GM21786 (cell line): Measurements from ENCODE around the gene DOK6.
"Not testable (repeated sequence)": the region's sequence is repeated elsewhere in the genome, so short reads cannot be mapped to it uniquely, and the experiment has no call there.

Source experiments
- ATAC-seq: cut with Tn5 transposase; IDR thresholded peaks from one replicate; pipeline ENCODE4 v1.9.1; 2021; ENCODE audit not compliant: unreplicated experiment

DOK6 gene

DNA sequence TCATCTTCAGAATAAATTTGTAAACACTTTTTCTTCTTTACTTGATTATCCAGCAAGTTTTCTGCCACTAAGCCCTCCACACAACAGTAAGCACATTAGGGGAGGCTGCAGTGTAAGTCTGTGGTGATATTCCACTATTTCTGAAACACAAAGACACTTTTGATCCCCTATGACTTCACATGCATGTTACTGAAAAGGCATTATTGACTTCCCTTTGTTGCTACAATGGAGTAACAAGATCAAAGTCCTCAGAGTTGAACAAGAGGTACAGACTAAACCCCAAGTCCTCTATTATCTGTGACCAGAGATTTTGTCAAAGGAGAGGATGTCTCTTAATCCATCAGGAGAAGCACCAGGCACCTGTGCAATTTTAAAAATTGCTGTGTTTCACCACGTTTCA is 389.1 kb downstream of the DOK6 start:
- ATAC-seq: no peak

DNA sequence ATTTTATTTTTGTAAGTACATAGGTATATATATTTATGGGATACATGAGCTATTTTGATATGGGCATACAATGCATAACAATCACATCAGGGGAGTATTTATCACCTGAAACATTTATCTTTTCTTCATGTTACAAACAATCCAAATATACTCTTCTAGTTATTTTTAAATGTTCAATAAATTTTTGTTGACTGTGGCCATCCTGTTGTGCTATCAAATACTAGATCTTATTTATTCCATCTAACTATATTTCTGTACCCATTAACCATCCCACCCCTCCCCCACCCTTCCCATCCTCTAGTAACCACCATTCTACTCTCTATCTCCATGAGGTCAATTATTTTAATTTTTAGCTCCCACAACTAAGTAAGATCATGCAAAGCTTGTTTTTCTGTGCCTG is 390.0 kb downstream of the DOK6 start:
- ATAC-seq: no peak

DNA sequence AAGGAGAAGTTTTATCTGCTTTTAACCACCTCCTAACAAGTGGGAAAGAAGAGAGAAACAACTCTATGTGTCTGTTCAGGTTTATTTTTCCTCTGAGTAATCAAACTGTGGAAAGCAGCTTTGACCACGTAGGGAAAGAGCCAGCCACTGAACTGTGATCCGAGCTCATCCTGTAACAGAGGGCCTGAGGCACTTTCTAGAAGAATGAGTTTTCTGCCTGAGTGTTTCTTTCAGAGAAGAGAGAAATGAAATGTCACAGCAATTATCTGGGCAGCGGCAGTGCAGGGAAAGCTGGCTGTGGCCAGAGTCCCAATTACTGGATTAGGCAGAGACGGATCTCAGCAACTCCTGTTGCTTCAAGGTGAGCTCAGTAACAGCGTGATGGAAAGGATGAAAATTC is 395.1 kb downstream of the DOK6 start:
- no peak for ATAC-seq

DNA sequence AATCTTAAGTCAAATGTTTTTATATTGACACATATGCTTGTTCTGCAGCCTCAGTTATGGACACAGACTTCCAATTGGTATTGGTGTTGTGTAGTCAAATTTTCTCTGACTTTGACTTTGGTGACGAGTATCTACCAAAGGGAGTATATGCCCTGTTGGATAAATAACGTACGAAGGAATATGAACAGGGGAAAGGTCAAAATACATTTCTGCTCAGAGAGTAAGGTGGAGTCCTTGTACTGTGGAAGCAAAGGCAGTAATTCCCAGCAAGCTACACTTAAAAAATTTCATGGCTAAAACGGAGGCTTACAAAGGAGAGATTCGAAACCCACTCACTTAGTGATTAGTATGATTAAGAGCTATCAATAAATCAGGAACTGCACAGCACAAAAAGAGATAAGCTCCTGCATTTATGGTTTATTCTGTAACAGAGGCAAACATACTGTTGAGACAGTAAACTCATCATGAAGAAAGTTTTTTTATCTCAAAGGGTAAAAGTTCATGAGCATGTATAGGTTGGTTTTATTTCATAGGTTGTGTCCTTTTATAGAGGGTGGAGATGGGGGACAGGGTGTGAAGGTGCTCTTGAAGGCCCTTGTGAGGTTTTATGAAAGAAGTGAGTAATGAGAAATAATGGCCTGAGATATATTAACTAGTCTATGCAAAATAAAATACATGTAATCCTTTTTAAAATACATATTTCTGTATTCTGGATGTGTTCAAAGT is 404.3 kb downstream of the DOK6 start:
- no peak for ATAC-seq

DNA sequence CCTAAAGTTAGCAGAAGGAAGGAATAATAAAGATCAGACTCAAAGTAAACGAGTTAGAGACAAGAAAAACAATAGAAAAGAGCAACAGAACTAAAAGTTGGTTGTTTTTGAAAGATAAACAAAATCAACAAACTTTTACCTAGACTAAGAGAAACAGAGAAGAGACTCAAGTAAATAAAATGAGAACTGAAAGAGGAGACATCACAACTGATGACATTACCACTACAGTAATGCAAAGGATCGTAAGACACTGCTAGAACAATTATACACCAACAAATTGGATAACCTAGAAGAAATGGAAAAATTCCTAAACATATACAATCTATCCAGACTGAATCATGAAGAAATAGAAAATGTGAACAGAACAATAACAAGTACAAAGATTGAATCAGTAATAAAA is 407.7 kb downstream of the DOK6 start:
- no peak for ATAC-seq

DNA sequence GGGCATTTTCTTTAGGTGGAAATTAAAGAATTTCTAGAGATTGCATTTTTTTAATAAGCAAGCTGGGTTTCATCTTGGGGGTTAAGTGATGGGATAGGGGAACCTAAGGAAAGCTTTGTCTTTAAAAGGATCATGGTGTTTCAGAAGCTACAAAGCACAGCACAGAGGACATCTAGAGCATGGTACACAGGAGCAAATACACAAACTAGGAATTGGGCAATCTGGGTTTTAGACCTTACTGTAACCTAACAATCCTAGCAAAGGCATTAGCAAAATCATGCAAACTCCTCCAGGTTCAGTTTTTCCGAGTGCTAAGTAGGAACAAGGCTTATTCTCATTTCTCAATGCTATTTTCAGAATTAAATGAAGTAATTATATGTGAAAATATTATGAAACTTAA is 412.9 kb downstream of the DOK6 start:
- no peak for ATAC-seq

DNA sequence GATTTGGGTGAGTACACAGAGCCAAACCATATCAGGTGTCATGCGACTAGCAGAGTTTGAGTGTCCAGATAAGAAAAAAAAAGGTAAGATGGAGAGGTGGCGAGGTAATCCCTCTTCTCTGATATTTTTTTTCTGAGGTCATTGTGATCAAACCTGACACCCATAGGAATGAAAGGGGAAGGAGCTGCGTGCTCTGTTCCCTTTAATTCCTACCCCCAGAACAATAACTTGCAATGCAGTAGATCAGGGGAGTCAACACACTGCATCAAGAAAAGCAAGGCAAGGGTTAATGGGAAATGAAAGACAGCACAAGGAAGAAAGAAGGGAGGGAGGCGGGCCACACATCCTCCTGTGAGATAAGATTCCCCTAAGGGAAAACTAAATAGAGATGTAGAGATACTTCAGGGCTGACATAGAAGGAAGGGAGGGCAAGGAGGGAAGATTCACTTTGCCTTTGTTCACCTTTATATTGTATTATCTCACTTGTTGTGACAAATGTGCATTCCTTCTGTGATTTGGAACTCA is 414.2 kb downstream of the DOK6 start:
- no peak for ATAC-seq

DNA sequence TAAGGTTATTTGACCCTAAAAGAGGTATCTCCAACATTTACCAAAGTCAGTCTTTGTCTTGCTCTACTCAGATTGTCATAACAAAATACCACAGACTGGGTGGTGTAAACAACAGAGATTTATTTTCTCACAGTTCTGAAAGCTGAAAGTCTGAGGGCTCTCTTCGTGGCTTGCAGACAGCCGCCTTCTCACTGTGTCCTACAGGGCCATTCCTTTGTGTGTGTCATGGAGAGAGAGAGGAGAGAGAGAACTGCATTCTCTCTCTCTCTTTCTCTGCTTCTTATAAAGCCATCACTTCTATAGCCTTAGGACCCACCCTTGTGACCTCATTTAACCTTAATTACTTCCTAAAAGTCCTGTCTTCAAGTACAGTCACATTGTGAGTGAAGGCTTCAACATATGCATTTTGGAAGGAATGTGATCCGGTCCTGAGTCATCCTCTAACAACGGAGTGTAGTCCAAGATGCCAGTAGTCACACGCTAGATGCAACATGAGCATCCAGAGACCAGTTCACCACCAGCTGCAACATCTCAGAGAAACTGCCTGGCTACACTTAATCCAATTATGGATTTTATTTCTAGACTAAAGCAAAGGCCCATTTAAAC is 416.8 kb downstream of the DOK6 start:
- ATAC-seq: no peak

DNA sequence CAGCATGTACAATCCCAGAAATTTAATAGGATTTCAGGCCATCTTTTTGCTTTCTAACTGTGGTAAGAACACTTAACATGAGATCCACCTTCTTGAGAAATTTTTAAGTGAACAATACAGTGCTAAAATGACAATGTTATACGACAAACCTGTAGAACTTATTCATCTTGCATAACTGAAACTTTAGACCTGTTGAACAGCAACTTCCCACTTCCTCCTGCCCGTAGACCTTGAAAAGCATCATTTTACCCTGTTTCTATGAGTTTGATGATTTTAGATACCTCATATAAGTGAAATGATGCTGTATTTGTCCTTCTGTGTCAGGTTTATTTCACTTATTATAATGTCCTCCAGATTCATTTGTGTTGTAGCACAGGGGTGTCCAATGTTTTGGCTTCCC is 418.8 kb downstream of the DOK6 start:
- ATAC-seq: no peak

DNA sequence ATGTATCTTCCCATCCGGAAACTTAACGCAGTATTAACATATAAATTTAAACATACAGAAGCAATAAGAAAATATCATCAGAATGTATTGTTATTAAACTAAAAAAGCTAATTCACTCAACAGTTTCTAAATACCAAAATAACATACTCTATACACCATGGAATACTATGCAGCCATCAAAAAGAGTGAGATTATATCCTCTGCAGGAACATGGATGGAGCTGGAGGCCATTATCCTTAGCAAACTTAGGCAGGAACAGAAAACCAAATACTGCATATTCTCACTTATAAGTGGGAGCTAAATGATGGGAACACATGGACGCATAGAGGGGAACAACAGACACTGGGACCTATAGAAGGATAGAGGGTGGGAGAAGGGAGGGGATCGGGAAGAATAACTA is 419.9 kb downstream of the DOK6 start:
- ATAC-seq: no peak

DNA sequence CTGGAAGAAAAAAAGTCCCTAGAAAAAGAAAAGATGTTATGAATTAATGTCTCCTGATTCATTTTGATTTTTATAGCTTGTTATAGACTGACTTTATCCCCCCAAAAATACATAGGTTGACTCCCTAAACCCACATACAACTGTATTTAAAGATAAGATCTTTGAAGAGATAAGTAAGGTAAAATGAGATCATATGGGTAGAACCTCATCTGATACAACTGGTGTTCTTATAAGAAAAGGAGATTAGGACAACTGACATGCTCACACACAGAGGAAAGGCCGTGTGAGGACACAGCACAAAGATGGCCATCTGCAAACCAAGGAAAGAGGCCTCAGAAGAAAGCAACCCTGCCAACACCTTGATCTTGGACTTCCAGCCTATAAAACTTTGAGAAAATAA is 429.5 kb downstream of the DOK6 start:
- ATAC-seq: no peak

DNA sequence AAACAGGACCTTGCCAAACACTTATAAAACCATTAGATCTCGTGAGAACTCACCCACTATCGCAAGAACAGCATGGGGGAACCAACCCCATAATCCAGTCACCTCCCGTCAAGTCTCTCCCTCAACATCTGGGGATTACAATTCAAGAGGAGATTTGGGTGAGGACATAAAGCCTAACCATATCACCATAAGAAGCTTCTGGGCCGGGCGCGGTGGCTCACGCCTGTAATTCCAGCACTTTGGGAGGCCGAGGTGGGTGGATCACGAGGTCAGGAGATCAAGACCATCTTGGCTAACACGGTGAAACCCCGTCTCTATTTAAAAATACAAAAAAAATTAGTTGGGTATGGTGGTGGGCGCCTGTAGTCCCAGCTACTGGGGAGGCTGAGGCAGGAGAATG is 434.3 kb downstream of the DOK6 start:
- ATAC-seq: not testable (repeated sequence)

DNA sequence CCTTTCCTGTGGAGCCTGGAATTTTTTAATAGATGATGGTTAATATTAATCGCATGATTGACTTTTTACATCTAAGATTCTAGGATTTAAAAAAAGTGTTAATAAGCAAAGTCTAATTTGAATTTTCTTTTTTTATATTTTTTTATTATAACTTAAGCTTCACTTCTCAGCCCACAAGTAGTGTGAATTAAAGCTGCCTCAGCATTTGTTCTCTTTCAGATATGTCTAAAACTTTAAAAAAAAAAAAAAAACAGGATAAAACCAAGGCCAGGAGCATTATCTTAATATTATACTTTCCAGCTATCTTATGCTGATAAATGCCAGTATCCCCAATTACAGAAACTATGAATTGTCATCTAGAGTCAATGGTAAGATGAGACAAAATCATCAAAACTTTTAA is 437.3 kb downstream of the DOK6 start:
- no peak for ATAC-seq

DNA sequence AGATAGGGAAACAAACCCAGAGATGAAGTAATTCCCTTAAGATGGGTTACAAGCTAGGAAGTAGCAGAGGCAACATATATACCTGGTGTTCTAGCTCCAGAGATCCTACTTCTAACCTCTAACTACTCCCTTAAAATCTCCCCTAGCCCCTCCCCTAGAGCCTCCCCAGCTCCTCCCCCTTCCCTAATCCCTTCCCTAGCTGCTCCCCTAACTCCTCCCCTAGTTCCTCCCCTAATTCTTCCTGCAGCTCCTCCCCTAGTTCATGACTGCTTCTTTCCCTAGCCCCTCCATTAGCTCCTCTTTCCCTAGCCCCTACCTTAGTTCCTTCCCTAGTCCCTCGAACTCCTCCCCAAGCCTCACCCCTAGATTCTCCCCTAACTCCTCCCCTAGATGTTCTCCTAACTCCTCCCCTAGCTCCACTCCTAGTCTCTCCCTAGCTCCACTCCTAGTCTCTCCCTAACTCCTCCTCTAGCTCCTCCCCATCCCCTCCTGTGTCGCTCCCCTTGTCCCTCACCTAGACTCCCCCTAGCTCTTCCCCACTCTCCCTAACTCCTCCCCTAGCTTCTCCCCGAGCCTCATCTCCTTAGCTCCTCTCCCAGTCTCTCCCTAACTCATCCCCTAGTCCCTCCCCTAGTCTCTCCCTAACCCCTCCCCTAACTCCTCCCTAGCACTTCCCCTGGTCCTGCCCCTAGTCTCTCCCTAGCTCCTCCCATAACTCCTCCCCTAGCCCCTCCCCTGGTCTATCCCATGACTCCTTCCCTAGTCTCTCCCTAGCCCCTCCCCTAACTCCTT is 438.1 kb downstream of the DOK6 start:
- no peak for ATAC-seq

DNA sequence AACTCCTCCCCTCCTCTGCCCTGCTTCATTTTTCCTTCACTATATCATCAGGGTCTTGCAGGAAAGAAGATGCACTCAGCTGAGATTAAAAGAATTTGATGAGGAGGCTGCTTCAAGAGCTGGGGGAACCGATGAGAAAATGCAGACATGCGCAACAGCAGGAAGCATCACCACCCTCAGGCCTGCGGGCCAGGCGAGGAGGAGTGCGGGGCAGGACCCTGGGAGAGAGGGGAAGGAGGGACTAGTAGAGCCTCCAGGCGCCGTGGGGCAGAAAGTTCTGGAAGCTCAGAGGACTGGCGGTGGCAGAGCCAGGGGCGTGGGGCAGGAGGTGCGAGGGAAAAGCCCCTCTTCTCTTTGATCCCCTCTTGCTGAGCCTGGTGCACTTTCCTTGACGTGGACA is 438.8 kb downstream of the DOK6 start:
- no peak for ATAC-seq

DNA sequence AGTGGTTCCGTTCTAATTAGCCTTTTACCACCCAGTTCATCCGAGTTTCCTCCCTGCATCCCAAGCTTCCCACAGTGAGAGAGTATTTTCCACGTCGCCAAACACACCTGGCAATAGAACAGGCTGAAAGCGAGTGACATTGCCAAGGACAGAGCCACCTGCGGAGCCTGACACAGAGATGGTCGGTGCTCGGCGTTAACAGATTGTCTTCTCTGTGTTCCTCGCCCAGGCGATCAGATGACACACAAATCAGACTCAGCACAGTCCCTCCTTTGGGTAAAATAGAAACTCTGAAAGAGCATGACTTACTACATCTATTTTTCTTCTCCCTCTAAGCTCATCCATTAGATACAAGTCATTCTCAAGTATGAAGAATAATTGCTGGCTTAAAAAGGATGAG is 439.3 kb downstream of the DOK6 start:
- no peak for ATAC-seq

DNA sequence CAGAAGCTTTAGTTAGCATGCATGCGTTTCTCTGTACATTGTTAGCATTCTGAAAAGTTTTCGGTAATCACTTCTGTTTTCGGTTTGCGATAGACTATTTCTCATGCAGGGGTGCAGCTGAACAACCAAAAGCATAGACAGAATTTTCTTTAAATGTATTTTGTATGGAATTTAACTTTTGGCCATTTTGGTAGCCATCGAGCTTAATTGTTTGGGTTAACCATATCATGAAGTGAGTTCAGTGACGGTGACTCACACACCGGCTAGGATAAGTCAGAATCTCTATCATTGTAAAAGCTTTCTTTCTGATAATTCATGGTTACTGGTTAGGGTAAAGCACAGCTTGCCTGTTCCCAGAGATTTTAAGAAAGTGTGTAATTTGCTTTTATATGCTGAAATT is 439.8 kb downstream of the DOK6 start:
- no peak for ATAC-seq

DNA sequence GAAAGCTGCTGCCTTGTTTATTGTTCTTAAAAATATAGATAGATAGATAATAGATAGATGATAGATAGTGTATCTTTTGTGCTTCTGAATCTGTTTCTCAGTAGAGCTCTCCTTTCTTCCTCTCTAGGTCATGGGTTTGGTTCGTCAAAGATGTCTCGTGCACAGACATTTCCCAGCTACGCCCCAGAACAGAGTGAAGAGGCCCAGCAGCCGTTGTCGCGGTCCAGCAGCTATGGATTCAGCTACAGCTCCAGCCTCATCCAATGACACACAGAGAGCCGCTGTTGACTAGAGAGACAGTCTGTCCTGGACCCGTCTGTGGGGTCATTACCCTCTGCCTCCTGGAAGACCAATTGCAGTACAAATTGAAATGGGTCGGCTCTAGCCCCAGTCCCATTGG is 440.4 kb downstream of the DOK6 start:
- no peak for ATAC-seq

DNA sequence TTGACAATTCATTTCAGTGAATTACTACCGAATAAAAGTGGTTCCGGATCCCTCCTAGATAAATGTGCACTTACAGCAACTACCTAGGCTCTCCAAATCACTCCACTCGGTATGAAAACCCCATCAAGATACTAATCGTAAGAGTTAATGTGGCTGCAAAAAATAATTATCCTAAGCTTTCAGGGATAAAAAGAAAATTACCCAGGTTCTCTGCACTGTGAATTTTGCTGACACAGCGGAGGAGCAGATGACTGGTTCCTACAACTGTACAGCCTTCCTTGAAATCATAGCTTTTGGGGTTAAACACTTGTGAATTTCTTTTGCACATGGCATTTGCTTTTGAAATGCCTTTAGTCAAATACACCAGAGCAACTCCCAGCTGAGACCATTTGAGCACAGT is 442.3 kb downstream of the DOK6 start:
- ATAC-seq: no peak

DNA sequence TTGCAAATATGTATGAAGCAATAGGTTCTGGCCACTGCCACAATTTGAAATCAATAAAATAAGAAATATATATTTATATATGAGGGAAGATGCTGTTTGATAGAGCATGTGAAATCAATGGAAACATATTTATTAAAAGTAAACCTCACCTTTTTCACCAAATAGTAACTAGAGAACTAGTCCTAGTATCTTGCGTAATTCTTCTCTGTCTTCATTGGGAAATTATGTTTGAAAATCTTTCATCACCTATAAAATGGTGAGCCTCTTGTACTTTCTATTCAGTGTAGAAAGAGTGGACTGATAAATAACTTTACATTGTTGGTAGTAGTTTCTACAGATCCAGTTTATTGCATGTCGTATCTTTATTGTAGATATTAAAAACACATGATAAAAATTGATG is 444.0 kb downstream of the DOK6 start:
- no peak for ATAC-seq

DNA sequence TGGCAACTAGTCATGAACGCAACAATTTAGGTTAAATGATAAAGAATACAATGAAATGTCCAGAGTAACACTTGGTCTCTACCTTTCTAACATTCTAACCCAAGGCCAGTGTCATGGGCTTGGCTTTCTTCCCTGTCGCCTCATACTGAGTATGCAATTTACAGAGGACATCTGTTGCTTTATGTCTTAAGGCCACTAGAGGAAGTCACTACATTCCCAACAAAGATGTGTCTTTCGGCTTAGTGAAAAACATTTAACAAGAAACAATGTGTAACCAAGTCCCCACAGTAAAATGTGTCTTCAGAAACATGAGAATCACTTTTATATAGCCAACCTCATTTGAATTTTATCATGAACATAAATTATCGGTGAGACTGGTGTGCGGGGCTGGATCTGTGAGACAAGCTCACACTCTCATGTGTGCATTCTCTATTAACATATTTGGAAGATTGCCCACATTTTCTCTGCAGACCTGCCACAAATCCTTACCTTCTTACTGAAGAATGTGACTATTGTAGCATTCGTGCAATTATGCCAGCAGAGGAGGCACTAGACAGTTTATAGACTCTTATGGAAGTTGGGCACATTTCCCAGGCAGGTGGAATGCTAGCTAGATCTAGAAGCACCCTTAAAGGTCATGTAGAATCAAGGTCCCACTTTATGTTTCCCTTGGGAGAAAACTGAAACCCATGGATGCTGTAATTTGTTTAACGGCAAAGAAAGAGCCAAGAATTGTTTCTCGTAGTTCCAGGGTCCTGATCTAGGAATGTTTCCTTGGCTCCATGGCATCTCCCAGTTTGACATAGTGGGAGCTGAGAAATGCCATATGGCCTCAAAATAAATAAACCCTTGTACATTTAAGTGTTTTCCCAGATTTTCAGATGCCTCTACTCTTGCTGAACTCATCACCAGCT is 445.2 kb downstream of the DOK6 start:
- ATAC-seq: no peak
